SK-N-SH treated with all-trans-retinoic acid at 6 μM for 48 hours (cell line): ENCODE data around the gene TAF5L.
"Not testable (repeated sequence)": the region's sequence is repeated elsewhere in the genome, so short reads cannot be mapped to it uniquely, and the experiment has no call there.

Source experiments
- ATAC-seq: fragments of 200-7000 bp; cut with Tn5 transposase; 3 replicates; pipeline ENCODE4 v1.9.1; 2020; ENCODE audit warnings: mild to moderate bottlenecking, moderate library complexity
- ARNTL ChIP-seq: fragments of 450-650 bp; formaldehyde crosslinking; IDR thresholded peaks from 2 replicates; pipeline ENCODE4 v1.5.0; 2020; ENCODE audit warnings: low read depth, mild to moderate bottlenecking, moderate library complexity, borderline replicate concordance
- BACH2 ChIP-seq: fragments of 250-450 bp; sonication (Bioruptor Pico); IDR thresholded peaks from 2 replicates; pipeline ENCODE4 v1.9.0; 2021; ENCODE audit warnings: mild to moderate bottlenecking, borderline replicate concordance
- CSDC2 ChIP-seq: fragments of 250-450 bp; sonication (Bioruptor Pico); IDR thresholded peaks from 2 replicates; pipeline ENCODE4 v1.5.0; 2020; ENCODE audit warnings: mild to moderate bottlenecking, moderate library complexity
- ESRRG ChIP-seq: fragments of 250-450 bp; sonication (Bioruptor Pico); IDR thresholded peaks from 2 replicates; pipeline ENCODE4 v1.6.1; 2021; ENCODE audit warnings: mild to moderate bottlenecking
- GLIS3 ChIP-seq: fragments of 250-450 bp; sonication (Bioruptor Pico); IDR thresholded peaks from 2 replicates; pipeline ENCODE4 v1.5.0; 2020; ENCODE audit warnings: mild to moderate bottlenecking, moderate library complexity
- ISL1 ChIP-seq: fragments of 250-450 bp; sonication (Bioruptor Pico); IDR thresholded peaks from 2 replicates; pipeline ENCODE4 v2.1.2; 2022; ENCODE audit warnings: mild to moderate bottlenecking, moderate library complexity
- OSR1 ChIP-seq: fragments of 250-450 bp; sonication (Bioruptor Pico); IDR thresholded peaks from 2 replicates; pipeline ENCODE4 v1.8.0; 2022; ENCODE audit warnings: moderate library complexity, mild to moderate bottlenecking, inconsistent platforms
- RARB ChIP-seq: fragments of 250-450 bp; sonication (Bioruptor Pico); IDR thresholded peaks from 2 replicates; pipeline ENCODE4 v1.8.0; 2021; ENCODE audit warnings: mild to moderate bottlenecking, moderate library complexity
- SNAI2 ChIP-seq: fragments of 250-450 bp; sonication (Bioruptor Pico); IDR thresholded peaks from 2 replicates; pipeline ENCODE4 v1.5.0; 2020; ENCODE audit warnings: mild to moderate bottlenecking, moderate library complexity
- TCF4 ChIP-seq: fragments of 250-450 bp; sonication (Bioruptor Pico); IDR thresholded peaks from 2 replicates; pipeline ENCODE4 v1.8.0; 2021; ENCODE audit warnings: mild to moderate bottlenecking, moderate library complexity, borderline replicate concordance
- TOX ChIP-seq: fragments of 250-450 bp; sonication (Bioruptor Pico); IDR thresholded peaks from 2 replicates; pipeline ENCODE4 v1.8.0; 2021; ENCODE audit warnings: mild to moderate bottlenecking, moderate library complexity, borderline replicate concordance
- TSHZ2 ChIP-seq: fragments of 250-450 bp; sonication (Bioruptor Pico); IDR thresholded peaks from 2 replicates; pipeline ENCODE4 v1.5.0; 2020; ENCODE audit warnings: mild to moderate bottlenecking, moderate library complexity
- ZC3H10 ChIP-seq: fragments of 250-450 bp; sonication (Bioruptor Pico); IDR thresholded peaks from 2 replicates; pipeline ENCODE4 v1.5.1; 2021; ENCODE audit warnings: mild to moderate bottlenecking, moderate library complexity
- ZFP3 ChIP-seq: fragments of 250-450 bp; sonication (Bioruptor Pico); IDR thresholded peaks from 2 replicates; pipeline ENCODE4 v1.5.0; 2020; ENCODE audit warnings: mild to moderate bottlenecking, moderate library complexity
- ZFP30 ChIP-seq: fragments of 450-650 bp; formaldehyde crosslinking; IDR thresholded peaks from 2 replicates; pipeline ENCODE4 v1.5.0; 2022; ENCODE audit warnings: mild to moderate bottlenecking, moderate library complexity
- ZNF565 ChIP-seq: fragments of 450-650 bp; formaldehyde crosslinking; conservative IDR thresholded peaks from 2 replicates; pipeline ENCODE4 v1.5.0; 2020; ENCODE audit warnings: low read depth, mild to moderate bottlenecking, moderate library complexity
- ZNF8 ChIP-seq: fragments of 450-650 bp; formaldehyde crosslinking; IDR thresholded peaks from 2 replicates; pipeline ENCODE4 v1.5.0; 2020; ENCODE audit warnings: mild to moderate bottlenecking, moderate library complexity
- TF ChIP-seq, protein P1 (sequence below): fragments of 250-450 bp; sonication (Bioruptor Pico); IDR thresholded peaks from 2 replicates; pipeline ENCODE4 v1.8.0; 2021; ENCODE audit warnings: low read depth, mild to moderate bottlenecking, moderate library complexity, borderline replicate concordance
- TF ChIP-seq, protein P2 (sequence below): fragments of 250-450 bp; sonication (Bioruptor Pico); IDR thresholded peaks from 2 replicates; pipeline ENCODE4 v1.5.1; 2021; ENCODE audit warnings: mild to moderate bottlenecking, moderate library complexity

TAF5L gene

DNA sequence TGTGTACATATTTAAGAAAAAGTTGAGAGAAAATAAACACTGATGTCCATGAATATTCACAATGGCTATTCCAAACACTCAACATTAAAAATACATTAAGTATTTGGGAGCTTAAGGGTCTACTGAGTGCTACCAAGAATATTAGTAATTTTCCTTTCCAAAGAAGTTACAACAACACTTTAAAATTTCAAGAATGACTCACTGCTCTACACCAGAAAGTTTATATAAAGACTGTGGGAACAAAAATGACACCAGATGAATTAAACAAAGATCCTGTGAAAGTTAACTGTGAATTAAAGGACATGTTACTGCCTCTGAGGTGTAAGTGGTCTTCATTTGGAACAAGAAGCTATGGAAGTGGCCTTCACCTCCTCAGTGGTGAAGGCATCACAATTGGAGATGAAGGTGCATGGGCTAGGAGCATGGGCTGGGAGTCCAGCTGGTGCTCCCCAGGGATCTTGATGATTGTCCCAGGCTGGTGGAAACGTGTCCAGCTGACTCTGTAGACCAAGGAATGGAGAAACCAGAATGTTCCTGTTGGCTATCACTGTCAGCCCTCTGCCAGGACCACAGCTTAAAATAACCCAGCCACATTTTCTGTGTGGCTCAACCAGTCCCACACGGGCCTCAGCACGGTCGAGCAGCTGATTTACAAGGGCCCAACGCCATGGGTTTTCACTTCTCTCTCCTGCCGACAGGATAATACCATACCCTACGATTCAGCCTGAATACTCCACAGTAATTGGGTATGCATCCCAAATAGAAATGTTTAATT lies 28.8 kb downstream of the TAF5L start (continued):
- TF ChIP-seq TSHZ2 (CRISPR knock-in tag) (no peak), ARNTL (CRISPR knock-in tag) (no peak)

DNA sequence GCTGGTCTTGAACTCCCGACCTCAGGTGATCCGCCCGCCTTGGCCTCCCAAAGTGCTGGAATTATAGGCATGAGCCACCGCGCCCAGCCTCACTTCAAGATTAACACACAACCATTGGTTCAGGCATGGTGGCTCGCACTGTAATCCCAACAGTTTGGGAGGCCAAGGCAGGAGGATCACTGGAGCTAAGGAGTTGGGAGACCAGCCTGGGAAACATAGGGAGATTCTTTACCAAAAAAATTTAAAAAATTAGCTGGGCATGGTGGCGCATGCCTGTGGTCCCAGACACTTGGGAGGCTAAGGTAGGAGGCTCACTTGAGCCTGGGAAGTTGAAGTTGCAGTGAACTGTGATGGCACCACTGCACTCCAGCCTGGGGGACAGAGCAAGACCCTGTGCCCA lies 30.0 kb downstream of the TAF5L start:
- ATAC-seq = not testable (repeated sequence)

DNA sequence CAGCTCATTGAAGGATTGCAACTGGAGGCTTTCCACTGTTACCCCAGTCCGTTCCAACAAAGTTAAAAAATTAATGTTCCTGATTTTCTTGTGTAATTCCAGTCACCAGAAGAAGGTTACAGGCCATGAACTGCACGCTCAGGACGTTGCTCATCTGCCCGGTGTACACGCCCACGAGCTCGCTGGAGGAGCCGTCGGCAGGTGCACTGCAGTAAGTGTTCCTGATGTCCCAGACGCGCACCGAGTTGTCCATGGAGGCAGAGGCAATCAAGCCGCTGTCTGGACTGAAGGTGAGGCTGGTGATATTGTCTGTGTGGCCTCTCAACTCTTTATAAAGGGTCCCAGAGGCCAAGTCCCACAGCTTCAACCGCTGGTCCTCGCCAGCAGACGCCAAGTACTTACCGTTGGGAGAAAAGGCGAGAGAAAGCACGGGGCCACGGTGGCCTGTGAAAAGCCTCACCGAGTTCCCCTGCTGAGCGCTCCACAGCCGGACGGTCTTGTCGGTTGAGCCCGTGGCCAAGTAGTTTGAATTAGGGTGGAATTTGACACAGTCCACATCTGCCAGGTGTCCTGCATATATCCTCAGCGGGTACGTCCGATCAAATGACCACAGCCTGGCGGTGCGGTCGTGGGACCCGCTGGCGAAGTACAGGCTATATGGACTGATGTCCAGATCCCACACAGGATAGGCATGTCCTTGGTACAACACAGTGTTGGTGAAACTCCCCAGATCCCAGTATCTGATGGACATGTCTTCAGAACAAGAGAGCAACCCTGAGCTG lies 31.5 kb downstream of the TAF5L start:
- TF ChIP-seq, protein P1, sequence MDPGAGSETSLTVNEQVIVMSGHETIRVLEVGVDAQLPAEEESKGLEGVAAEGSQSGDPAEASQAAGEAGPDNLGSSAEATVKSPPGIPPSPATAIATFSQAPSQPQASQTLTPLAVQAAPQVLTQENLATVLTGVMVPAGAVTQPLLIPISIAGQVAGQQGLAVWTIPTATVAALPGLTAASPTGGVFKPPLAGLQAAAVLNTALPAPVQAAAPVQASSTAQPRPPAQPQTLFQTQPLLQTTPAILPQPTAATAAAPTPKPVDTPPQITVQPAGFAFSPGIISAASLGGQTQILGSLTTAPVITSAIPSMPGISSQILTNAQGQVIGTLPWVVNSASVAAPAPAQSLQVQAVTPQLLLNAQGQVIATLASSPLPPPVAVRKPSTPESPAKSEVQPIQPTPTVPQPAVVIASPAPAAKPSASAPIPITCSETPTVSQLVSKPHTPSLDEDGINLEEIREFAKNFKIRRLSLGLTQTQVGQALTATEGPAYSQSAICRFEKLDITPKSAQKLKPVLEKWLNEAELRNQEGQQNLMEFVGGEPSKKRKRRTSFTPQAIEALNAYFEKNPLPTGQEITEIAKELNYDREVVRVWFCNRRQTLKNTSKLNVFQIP (CRISPR knock-in tag) = no peak
- no peak for TF ChIP-seq OSR1 (CRISPR knock-in tag)
- no peak for TF ChIP-seq SNAI2
- TF ChIP-seq ZFP30 (CRISPR knock-in tag) = no peak
- no peak for TF ChIP-seq ZC3H10 (CRISPR knock-in tag)
- TF ChIP-seq, protein P2, sequence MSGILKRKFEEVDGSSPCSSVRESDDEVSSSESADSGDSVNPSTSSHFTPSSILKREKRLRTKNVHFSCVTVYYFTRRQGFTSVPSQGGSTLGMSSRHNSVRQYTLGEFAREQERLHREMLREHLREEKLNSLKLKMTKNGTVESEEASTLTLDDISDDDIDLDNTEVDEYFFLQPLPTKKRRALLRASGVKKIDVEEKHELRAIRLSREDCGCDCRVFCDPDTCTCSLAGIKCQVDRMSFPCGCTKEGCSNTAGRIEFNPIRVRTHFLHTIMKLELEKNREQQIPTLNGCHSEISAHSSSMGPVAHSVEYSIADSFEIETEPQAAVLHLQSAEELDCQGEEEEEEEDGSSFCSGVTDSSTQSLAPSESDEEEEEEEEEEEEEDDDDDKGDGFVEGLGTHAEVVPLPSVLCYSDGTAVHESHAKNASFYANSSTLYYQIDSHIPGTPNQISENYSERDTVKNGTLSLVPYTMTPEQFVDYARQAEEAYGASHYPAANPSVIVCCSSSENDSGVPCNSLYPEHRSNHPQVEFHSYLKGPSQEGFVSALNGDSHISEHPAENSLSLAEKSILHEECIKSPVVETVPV = no peak
- no peak for TF ChIP-seq TOX (CRISPR knock-in tag)
- TF ChIP-seq GLIS3 = no peak
- TF ChIP-seq ZNF565 (CRISPR knock-in tag) = no peak
- no peak for TF ChIP-seq ISL1 (CRISPR knock-in tag)
- TF ChIP-seq TSHZ2 (CRISPR knock-in tag) = no peak
- TF ChIP-seq BACH2 = no peak
- no peak for TF ChIP-seq ESRRG (CRISPR knock-in tag)
- no peak for TF ChIP-seq CSDC2 (CRISPR knock-in tag)
- TF ChIP-seq ZFP3 = no peak
- no peak for ATAC-seq

GRCh38 chr1:229593800-229594199 lies 32.1 kb downstream of the TAF5L start:
- no peak for ATAC-seq
- TF ChIP-seq CSDC2 (CRISPR knock-in tag) = no peak
- no peak for TF ChIP-seq TCF4
- TF ChIP-seq ZNF8 = no peak
- no peak for TF ChIP-seq ZC3H10 (CRISPR knock-in tag)
- TF ChIP-seq RARB = no peak
- no peak for TF ChIP-seq TSHZ2 (CRISPR knock-in tag)
- no peak for TF ChIP-seq BACH2
- TF ChIP-seq, protein P2 = no peak
- no peak for TF ChIP-seq SNAI2
- TF ChIP-seq ZFP30 (CRISPR knock-in tag) = no peak
- no peak for TF ChIP-seq ESRRG (CRISPR knock-in tag)
- TF ChIP-seq GLIS3 = no peak
